HPDE6-E6E7 (cell line): Measurements from ENCODE around the gene COL6A1.
"Not testable (repeated sequence)": the region's sequence is repeated elsewhere in the genome, so short reads cannot be mapped to it uniquely, and the experiment has no call there.

Experiments
- DNase-seq: peaks from one replicate; pipeline ENCODE4 v3.0.0; 2011; ENCODE audit warnings: missing footprints; ENCODE audit errors: extremely low spot score

Gene COL6A1

DNA sequence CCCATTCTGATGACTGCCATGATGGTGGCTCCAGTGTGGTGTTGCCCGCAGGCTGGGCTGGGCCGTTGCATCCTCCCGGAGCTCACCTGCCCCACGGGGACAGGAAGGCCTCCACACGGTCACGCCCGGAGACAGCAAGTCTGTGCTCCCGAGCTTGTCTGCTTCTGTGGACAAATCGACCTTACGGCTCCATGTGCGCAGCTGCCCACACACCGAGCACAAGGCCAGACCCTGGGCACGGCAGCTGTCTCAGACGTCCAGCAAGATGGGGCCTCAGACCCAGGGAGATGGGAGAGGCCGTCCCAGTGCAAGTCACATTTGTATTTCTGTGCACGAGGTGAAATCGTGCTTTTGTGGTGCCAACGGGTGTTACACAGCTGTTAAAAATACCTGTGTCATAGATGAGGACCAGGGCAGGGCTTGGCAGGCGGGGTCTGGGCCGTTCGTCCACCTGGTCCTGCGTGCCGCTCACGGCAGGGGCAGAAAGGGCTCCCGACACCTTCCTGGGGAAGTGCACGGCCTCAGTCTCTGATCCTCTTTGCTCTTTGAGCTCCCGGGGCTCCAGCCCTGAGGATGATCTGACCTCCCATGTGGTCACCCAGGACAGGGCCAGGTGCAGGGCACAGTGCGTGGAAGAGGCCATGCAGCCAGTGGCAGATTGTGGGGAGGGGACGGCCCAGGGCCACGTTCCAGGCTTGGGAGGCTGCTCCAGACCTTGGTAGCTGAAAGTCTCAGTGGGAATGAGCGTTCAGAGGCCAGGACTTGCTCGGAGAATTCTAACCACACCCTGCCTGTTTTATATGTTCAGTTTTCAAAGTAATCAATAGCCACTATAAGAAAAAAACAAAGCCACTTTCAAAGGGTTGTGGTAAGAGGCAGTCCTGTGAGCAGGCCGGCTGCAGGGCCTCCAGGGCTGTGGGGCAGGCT is 13.5 kb downstream of the COL6A1 start:
- no peak for DNase-seq

DNA sequence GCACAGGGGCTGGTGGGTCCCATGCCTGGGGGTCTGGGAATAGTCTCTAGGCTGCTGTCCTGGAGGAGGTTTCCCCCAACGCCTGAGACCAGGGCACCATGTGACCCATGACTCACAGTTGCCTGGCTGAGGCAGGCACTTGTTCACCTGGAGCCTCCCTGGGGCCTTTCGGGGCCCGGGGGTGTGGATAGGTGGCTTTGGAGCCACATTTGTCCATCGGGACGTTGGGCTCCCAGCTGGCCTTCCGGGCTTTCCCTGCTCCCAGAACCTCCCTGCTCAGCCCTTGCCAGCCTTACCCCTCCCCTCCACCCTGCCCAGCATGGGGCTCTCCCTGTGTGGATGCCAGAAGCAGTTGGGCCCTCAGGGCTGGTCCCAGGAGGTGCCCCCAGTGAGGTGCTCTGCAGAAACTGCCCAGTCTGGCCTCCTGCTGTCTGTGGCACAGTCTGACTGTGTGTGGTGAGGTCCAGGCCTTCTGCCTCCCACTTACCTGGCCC is 14.2 kb downstream of the COL6A1 start:
- DNase-seq, result no peak

DNA sequence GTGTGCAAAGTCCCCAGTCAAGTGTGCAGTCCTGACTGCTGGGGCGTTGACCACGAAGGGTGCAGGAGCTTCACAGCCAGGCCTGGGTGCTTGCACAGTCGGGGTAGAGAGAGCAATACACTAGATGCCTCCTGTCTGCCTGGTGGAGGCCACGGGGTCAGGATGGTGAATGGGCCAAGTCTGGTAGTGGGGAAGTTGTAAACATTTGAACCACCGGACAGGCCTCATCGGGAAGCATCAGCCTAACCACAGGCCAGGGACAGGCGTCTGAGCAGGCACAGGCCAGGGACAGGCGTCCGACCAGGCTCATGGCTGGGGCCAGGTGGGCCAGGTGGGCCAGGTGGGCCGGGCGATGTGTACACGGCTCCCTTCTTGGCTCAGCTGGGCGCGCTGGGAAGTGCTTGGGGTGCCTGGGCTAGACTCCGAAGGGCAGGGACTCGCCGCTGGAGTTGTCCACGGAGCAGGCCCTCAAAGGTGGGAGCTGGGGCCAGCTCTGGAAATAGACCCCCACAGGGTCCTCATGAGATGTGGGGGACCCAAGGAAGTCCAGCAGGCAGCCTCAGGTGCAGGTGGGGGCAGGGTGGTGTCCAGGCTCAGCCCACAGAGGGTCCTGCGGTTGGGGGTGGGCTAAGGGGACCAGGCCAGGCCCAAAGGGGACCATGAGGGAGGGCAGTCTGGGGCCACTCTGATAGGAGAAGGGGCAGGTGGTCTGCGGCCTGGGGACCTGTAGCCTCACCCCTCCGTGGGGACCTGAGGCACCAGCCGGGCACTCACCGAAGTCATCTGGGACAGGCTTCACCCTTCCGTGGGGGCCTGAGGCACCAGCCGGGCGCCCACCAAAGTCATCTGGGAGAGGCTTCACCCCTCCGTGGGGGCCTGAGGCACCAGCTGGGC is 15.0 kb downstream of the COL6A1 start:
- no peak for DNase-seq

DNA sequence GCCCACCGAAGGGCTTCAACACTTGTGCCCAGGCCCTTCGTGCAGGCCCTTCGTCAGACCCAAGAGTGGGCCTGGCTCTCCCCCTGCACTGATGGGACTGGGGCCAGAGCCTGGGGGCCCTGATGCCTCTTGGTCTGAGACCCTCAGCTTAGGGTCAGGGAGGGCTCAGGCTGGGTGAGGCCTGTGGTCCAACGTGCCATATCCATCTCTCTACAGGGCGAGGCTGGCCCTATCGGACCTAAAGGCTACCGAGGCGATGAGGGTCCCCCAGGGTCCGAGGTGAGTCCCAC is 15.6 kb downstream of the COL6A1 start:
- no peak for DNase-seq

DNA sequence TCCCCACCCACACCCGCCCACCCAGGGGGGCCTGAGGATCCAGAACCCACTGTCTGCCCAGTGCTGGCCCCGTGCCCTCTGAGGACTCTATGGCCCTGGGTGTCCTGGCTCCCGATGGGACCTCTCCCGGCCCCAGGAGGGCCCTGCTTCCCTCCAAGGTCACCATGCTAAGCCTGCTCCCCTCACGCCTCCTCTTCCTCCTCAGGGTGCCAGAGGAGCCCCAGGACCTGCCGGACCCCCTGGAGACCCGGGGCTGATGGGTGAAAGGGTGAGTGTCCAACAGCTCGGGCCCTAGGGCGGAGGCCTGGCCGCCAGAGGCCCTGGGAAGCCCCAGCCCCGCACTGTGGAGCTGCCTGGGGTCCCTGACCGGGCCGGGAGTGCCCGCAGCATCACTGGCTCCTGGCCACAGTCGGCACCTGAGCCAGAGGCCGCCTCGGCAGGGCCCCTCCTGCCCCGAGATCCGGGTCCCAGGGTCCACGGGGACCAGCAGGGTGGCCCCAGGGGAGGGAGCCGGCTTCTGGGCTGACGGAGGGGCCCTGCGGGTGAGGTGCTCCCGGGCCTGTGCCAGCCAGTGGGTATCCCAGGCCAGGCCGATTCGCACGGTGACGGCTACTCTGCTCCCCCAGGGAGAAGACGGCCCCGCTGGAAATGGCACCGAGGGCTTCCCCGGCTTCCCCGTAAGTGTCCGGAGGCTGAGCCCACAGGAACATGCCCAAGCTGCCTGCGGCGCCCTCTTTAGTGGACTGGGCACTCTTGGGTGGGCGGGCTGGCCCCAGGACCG is 16.1 kb downstream of the COL6A1 start:
- DNase-seq, result no peak

DNA sequence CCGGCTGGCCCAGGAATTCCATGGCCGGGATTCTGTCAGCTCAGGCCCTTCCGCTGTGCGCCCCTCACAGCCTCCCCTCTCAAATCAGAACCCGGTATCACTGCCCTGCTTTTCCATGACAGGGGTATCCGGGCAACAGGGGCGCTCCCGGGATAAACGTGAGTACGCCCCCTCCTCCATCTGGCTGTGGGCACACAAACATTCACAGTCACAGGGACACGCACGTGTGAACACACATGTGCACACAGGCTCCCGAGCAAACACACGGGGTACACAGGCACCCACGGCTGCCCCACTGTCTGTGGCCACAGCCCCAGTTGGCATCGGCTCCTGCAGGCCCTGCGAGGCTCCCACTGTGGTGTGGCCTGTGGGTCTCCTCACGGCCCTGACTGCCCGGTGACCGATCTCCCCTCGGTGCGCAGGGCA is 16.7 kb downstream of the COL6A1 start:
- DNase-seq, result no peak

DNA sequence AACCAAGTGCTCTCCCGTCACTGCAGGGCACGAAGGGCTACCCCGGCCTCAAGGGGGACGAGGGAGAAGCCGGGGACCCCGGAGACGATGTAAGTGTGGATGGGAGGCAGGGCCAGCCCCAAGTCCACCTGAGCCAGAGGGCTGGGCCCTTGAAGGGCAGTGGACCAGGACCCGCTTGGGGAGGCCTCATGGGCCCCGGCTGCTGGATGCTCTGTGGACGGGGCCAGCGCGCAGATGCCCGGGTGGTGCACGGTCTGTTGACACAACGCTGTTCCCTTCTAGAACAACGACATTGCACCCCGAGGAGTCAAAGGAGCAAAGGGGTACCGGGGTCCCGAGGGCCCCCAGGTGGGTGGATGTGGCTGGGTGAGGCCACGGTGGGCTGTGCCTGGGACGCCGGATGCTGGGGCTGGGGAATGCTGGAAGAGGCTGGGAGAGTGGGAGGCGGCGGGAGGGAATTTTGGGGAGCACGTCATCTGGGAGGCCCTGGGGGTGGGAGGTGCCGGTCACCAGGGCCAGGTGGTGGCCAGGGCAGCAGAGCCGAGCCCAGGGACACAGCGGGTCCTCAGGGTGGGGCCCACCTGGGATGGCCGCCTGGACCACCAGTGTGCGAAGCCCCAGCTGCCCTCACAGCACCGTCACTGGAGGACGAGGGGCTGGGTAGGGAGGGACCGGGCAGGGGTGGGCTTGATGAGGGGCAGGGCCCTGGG is 17.5 kb downstream of the COL6A1 start:
- DNase-seq, result no peak

DNA sequence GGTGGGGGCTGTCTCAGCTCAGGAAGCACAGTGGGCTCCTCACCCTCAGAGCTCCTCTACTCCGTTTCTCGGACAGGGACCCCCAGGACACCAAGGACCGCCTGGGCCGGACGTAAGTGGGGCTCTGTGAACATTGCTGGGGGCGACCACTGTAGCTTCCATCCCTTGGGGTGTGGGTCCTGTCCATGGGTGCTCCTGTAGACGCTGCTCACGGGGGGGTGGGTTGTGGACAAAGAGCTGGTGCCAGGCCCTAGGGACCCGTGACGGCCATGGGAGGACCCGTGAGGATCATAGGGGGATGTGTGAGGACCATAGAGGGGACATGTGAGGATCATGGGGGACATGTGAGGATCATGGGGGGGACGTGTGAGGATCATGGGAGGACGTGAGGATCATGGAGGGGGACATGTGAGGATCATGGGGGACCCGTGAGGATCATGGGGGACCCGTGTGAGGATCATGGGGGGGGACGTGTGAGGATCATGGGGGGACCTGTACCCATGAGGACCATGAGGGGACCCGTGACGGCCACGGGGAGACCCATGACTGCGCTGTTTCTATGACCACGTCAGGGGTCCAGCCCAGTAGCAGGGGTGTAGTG is 18.1 kb downstream of the COL6A1 start:
- no peak for DNase-seq

DNA sequence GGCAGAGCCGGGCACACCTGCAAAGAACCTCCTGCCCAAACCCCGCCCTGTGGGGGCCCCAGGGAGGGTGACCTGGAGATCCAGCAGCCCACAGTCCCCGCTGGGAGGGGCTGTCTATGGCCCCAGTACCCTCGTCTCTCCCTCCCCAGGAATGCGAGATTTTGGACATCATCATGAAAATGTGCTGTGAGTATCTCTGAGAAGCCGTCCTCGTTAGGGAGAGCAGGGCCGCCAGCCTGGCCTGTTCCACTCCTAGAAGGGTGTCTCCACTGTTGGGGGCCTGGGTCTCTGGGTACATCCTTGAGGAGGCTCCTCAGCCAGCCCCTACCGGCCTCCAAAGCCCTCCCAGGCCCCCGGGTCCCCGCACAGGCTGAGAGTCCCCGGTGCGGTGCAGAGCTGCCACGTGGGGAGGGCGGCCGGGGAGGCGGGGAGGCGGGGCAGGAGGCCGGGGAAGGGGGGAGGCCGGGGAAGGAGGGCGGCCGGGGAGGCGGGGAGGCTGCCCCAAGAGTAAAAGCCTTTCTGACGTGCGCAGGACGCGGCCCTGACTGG is 18.7 kb downstream of the COL6A1 start:
- DNase-seq, result no peak

DNA sequence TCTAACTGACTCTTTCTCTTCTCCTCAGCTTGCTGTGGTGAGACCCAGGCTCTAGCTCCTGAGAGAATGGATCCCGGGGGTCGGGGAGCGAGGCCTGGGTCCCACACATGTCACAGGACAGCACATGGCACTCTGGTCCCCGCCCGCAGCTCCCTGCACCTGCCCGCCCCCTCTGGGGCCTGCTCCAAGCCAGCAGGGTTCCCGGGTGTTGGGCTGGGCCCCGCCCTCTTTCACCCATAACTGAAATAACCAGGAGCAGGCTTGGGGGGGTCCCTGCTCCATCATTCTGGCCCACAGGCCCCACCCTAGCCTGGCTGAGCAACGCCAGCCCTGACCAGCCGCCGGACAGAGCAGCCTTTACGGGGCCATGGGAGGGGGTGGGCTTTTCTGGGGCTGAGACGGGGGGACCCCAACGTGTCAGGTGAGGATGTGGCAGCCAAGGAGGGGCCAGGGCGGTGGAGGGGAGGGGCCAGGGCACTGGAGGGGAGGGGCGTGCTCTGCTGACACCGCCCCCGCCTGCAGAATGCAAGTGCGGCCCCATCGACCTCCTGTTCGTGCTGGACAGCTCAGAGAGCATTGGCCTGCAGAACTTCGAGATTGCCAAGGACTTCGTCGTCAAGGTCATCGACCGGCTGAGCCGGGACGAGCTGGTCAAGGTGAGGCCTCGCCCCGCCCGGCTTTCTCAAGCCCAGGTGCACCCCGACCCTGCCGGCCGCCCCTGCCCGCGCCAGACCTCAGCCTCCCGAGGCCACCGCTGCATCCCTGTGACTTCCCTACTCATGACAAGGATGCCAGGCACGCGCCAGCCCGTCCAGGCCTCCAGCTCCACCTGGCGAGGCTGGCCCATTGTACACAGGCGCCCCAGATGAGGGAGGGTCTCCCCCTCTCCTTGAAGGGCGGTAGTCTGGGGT is 19.4 kb downstream of the COL6A1 start:
- no peak for DNase-seq

DNA sequence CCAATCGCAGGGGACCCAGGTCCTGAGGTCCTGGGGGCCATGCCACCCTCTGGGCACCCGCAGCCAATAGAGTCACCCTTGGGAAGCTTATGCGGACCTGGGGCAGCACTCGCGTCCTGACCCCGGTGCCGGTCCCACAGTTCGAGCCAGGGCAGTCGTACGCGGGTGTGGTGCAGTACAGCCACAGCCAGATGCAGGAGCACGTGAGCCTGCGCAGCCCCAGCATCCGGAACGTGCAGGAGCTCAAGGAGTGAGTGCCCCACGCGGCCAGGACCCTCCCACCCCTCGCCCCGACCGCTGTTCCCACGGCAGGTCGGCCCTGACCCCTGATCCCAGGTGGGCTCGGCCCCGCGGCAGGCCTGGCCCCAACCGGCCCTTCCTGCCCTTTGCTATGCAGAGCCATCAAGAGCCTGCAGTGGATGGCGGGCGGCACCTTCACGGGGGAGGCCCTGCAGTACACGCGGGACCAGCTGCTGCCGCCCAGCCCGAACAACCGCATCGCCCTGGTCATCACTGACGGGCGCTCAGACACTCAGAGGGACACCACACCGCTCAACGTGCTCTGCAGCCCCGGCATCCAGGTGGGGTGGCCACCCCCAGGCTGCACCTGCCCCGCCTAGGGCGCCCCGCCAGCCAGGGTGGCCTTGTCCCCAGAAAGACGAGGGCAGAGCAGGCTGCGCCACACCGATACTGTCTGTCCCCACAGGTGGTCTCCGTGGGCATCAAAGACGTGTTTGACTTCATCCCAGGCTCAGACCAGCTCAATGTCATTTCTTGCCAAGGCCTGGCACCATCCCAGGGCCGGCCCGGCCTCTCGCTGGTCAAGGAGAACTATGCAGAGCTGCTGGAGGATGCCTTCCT is 20.5 kb downstream of the COL6A1 start:
- DNase-seq, result no peak

DNA sequence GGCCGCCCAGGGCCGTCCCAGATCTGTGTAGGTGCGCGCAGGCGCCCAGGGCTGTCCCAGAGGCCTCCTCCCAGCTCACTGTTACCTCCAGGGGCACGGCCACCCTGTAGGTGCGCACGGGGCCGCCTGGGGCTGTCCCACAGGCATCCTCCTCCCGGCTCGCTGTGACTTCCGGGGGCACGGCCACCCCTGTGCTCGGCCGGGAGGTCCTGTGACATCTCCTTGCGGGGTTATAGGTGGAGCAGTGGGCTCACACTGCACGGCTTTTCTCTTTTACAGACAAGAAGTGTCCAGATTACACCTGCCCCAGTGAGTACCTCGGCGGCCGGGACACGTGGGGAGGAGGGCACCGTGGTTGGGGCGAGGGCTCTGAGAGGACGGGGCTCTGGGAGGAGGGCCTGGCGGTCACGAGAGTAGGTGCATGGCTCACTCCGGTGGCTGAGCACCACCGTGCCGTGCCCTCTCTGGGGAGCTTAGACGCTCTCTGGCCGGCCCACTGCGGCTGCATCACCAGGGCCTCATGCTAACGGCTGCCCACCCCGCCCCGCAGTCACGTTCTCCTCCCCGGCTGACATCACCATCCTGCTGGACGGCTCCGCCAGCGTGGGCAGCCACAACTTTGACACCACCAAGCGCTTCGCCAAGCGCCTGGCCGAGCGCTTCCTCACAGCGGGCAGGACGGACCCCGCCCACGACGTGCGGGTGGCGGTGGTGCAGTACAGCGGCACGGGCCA is 21.4 kb downstream of the COL6A1 start:
- DNase-seq, result no peak

DNA sequence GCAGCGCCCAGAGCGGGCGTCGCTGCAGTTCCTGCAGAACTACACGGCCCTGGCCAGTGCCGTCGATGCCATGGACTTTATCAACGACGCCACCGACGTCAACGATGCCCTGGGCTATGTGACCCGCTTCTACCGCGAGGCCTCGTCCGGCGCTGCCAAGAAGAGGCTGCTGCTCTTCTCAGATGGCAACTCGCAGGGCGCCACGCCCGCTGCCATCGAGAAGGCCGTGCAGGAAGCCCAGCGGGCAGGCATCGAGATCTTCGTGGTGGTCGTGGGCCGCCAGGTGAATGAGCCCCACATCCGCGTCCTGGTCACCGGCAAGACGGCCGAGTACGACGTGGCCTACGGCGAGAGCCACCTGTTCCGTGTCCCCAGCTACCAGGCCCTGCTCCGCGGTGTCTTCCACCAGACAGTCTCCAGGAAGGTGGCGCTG is 22.0 kb downstream of the COL6A1 start:
- no peak for DNase-seq

DNA sequence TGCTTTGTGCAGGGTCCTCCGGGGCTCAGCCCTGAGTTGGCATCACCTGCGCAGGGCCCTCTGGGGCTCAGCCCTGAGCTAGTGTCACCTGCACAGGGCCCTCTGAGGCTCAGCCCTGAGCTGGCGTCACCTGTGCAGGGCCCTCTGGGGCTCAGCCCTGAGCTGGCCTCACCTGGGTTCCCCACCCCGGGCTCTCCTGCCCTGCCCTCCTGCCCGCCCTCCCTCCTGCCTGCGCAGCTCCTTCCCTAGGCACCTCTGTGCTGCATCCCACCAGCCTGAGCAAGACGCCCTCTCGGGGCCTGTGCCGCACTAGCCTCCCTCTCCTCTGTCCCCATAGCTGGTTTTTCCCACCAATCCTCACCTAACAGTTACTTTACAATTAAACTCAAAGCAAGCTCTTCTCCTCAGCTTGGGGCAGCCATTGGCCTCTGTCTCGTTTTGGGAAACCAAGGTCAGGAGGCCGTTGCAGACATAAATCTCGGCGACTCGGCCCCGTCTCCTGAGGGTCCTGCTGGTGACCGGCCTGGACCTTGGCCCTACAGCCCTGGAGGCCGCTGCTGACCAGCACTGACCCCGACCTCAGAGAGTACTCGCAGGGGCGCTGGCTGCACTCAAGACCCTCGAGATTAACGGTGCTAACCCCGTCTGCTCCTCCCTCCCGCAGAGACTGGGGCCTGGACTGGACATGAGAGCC is 22.7 kb downstream of the COL6A1 start:
- DNase-seq, result no peak

DNA sequence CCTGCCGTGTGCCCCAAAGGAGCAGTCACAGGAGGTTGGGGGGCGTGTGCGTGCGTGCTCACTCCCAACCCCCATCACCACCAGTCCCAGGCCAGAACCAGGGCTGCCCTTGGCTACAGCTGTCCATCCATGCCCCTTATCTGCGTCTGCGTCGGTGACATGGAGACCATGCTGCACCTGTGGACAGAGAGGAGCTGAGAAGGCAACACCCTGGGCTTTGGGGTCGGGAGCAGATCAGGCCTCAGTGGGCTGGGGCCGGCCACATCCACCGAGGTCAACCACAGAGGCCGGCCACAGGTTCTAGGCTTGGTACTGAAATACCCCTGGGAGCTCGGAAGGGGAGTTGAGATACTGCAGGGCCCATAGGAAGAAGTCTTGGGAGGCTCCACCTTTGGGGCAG is 23.5 kb downstream of the COL6A1 start:
- DNase-seq, result no peak

DNA sequence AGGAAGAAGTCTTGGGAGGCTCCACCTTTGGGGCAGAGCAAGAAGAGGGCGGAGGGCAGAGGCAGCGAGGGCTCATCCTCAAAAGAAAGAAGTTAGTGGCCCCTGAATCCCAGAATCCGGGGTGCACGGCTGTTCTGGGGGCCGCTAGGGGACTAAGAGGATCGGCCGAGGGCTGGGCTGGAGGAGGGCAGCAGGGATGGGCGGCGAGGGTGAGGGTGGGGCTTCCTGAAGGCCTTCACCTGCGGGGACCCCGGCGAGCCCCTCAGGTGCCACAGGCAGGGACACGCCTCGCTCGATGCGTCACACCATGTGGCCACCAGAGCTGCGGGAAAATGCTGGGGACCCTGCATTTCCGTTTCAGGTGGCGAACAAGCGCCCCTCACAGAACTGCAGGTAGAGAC is 23.9 kb downstream of the COL6A1 start:
- DNase-seq, result no peak

DNA sequence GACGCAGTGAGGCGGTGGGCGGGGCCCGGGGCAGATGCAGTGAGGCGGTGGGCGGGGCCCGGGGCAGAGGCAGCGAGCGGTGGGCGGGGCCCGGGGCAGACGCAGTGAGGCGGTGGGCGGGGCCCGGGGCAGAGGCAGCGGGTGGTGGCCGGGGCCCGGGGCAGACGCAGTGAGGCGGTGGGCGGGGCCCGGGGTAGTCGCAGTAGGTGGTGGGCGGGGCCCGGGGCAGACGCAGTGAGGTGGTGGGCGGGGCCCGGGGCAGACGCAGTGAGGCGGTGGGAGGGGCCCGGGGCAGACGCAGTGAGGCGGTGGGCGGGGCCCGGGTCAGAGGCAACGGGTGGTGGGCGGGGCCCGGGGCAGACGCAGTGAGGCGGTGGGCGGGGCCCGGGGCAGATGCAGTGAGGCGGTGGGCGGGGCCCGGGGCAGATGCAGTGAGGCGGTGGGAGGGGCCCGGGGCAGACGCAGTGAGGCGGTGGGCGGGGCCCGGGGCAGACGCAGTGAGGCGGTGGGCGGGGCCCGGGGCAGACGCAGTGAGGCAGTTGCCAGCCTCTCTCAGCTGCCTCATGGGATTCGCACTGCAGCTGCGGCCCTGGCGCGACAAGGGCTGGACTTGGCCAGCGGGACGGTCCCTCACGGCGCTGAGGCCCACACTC is 24.4 kb downstream of the COL6A1 start:
- not testable (repeated sequence) for DNase-seq
